GM19023 (cell line): ENCODE data around the gene SCGB1A1.
"Not testable (repeated sequence)": the region's sequence is repeated elsewhere in the genome, so short reads cannot be mapped to it uniquely, and the experiment has no call there.

Experiments
- ATAC-seq: cut with Tn5 transposase; IDR thresholded peaks from one replicate; pipeline ENCODE4 v1.9.1; 2021; ENCODE audit warnings: mild to moderate bottlenecking, moderate library complexity; ENCODE audit not compliant: unreplicated experiment

Gene SCGB1A1, protein sequence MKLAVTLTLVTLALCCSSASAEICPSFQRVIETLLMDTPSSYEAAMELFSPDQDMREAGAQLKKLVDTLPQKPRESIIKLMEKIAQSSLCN

GRCh38 chr11:62418733-62419132 lies at the start of gene SCGB1A1:
Gene SCGB1A1 (plus strand): TSS chr11:62419033. CDS start chr11:62419096, 63 bp downstream.
- ATAC-seq, result no peak

GRCh38 chr11:62370743-62371440 lies 47.9 kb upstream of the SCGB1A1 start:
- no peak for ATAC-seq

- no peak for ATAC-seq
Measured at GRCh38 chr11:62372871-62373270, 46.0 kb upstream of the SCGB1A1 start.

DNA sequence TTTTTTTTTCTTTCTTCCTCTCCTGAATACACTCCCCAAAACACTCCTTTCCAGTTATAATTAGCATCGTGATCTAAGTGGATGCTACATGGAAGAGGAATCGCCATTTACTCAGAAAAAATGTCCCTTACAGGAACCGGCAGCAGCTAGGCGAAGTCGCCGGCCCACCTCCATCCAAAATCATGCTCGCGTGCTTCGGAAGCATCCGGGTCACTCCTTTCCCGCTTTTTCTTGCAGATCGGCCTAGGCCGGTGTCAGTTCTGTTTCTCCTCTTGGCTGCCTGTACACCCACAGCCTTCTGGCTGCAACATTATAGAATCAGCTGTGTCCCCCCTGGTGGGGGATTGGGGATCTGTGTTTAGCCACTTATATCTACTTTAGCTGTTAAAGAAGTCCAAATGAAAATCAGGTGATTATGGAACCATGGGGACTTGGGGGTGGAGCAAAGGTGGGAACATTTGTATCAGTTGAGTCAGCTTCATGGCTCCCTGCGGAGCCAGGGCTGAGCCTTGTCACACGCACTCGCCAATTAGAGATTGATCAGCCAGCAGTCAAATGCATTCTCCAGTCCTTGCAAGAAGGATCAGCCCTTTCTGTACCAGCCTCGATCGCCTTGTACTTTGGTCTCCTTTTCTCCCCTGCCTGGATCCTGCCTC lies 45.2 kb upstream of the SCGB1A1 start:
- ATAC-seq, result no peak

GRCh38 chr11:62374801-62375200 lies 44.0 kb upstream of the SCGB1A1 start:
- ATAC-seq, result no peak

DNA sequence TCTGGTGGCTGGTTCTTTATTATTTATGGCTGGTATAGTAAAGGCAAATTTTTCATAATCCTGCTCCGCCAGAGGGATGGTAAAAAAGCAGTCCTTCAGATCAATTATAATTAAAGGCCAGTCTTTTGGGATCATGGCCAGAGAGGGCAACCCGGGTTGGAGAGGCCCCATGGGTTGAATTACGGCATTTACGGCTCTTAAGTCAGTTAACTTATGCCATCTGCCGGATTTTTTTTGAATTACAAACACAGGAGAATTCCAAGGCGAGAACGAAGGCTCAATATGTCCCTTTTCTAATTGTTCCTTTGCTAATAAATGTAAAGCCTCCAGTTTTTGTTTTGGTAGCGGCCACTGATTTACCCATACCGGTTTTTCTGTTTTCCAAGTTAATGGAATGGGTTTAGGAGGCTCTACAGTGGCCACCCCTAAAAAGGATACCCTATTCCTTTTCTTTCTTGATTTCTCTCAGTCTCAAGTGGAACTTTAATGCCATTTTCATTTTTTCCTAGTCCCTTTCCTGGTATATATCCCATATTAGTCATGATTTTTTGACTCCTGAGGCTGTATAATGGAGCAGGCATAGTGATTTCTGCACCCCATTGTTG lies 40.3 kb upstream of the SCGB1A1 start:
- ATAC-seq, result not testable (repeated sequence)

- ATAC-seq, result not testable (repeated sequence)
Measured at GRCh38 chr11:62379586-62379985, 39.2 kb upstream of the SCGB1A1 start.

DNA sequence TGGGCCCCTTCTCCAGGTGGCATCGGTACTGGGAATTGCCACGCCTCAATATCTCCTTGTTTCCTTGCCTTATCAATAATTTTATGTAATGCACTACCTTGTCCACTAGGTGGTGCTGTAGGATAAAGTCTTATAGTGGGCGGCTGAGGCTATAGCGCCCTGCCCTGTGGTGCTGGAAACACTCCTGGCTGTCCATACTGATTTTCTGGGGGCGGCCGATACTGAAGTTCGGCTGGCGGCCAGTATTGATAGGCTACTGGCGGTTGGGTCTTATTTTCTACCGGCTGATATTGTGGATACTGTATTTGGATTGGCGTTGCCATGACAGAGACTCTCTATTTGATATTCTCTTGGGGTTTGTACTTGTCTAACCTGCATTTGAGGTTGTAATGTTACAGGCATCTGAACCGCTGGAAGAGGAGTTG lies 38.0 kb upstream of the SCGB1A1 start:
- ATAC-seq, result not testable (repeated sequence)

DNA sequence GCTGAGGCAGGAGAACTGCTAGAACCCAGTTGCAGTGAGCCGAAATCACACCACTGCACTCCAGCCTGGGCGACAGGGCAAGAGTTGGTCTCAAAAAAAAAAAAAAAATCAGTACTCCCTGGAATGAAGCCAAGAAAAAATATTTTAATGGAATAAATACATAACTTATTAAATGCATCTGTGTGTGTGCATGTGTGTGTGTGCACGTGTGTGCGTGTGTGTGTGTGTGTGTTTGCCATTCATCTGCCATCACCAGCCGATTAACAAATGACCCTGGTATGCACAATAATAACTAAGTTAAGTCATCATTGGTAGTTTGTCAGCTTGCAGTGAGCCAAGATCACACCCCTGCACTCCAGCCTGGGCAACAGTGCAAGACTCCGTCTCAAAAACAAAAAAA lies 35.0 kb upstream of the SCGB1A1 start:
- no peak for ATAC-seq

- ATAC-seq, result not testable (repeated sequence)
Measured at GRCh38 chr11:62386083-62386482, 32.8 kb upstream of the SCGB1A1 start.

- no peak for ATAC-seq
Measured at GRCh38 chr11:62387381-62387780, 31.5 kb upstream of the SCGB1A1 start.

DNA sequence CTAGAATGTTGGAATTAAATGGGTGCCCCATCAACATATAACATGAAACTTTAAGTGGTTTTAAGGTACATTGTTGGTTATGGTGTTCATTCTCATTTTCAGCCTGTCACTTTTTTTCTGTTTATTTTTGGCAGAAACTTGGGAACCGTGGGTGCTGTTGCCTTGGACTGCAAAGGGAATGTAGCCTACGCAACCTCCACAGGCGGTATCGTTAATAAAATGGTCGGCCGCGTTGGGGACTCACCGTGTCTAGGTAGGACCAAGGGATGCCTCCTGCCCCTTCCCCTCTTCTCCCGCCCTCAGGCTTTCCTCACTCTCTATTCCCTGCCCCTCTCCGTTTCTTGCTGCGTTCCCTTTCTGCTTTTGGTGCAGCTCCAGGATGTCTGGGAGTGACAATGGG lies 29.8 kb upstream of the SCGB1A1 start:
- no peak for ATAC-seq

DNA sequence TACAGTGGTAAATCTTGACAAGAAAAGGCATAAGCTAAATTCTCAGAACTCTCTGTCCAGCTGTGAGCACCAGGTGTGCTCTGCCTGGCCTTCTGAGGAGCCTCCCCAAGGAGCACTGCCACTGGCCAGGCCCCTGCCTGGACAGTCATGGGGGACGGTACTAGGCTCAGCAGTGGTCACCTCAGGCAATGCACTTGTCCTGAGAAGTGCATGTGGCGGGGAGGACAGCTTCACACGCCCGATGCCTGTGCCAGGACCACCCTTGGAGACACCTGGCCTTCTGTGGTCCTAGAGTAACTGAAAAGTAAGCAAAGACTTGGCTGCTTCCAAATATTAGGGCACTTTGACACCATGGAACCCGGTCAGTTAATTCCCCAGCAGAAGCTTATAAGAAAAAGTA lies 28.6 kb upstream of the SCGB1A1 start:
- ATAC-seq, result no peak

DNA sequence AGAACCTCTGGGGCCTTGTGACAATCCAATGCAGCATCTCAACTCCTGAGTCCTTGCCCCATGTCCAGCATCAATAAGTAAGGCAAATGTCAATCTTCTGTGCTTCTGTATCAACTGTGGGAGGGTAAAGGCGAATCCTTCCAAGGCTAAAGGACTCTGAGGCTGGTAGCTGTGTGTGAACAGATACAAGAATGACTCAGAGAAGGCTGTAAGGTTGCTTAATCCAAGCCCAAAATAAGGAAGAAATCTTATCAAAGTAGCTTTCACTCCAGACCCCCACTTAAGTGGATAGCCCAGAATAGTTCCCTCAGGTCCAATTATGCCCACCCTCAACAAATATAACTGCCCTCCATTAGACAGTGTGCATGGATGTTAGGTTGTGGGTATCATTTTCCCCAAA lies 28.1 kb upstream of the SCGB1A1 start:
- ATAC-seq, result no peak

GRCh38 chr11:62391642-62392425 lies 27.0 kb upstream of the SCGB1A1 start:
- no peak for ATAC-seq

DNA sequence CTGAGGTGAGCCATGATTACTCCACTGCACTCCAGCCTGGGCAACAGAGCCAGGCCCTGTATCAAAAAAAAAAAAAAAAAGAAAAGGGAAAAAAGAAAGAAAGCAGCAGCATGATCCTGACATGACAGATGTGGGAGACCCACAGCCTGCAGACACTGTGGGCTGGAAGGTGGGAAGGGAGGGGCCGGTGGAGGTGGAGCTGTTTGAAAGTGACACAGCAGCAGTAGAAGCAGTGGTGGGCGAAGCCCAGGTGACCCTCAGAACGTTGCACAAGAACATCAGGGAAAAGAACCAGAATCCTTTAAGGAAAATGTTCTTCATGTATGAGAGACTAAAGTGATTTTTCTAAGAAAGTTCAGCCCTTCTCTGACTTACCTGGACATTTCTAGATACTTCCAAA lies 26.3 kb upstream of the SCGB1A1 start:
- ATAC-seq, result no peak

- ATAC-seq, result no peak
Measured at GRCh38 chr11:62393061-62393611, 25.7 kb upstream of the SCGB1A1 start.

GRCh38 chr11:62393735-62394134 lies 25.1 kb upstream of the SCGB1A1 start:
- ATAC-seq, result no peak

- no peak for ATAC-seq
Measured at GRCh38 chr11:62394825-62395538, 23.9 kb upstream of the SCGB1A1 start.

GRCh38 chr11:62395885-62396551 lies 22.8 kb upstream of the SCGB1A1 start:
- no peak for ATAC-seq
